HepG2 (cell line): ENCODE measurements around the gene CIROP. TPM values are rescaled to one million over a fixed set of nuclear protein-coding genes. Genes with fewer than 3 reads are reported as not detected.

ENCODE experiments used
- ARHGAP35 ChIP-seq: sonication (generic); formaldehyde crosslinking; IDR thresholded peaks from 2 replicates; pipeline ENCODE4 v1.9.0; 2022; ENCODE audit warnings: mild to moderate bottlenecking, inconsistent platforms, moderate library complexity, missing genetic modification reagents, borderline replicate concordance
- BORCS8-MEF2B ChIP-seq: sonication (generic); formaldehyde crosslinking; IDR thresholded peaks from 2 replicates; pipeline ENCODE4 v1.8.0; 2022; ENCODE audit warnings: mild to moderate bottlenecking, missing genetic modification reagents
- DRAP1 ChIP-seq: IDR thresholded peaks from 2 replicates; pipeline ENCODE4 v1.6.1; 2016; ENCODE audit warnings: missing genetic modification reagents, missing compliant biosample characterization
- IKZF5 ChIP-seq: IDR thresholded peaks from 2 replicates; pipeline ENCODE4 v1.6.1; 2018; ENCODE audit warnings: missing genetic modification reagents, mild to moderate bottlenecking, missing compliant biosample characterization
- KDM6A ChIP-seq: IDR thresholded peaks from 2 replicates; pipeline ENCODE4 v1.6.1; 2016; ENCODE audit warnings: low read depth
- MAF1 ChIP-seq: sonication (generic); formaldehyde crosslinking; IDR thresholded peaks from 2 replicates; pipeline ENCODE4 v1.5.0; 2020; ENCODE audit warnings: missing genetic modification reagents, borderline replicate concordance
- MXI1 ChIP-seq: IDR thresholded peaks from 3 replicates; pipeline ENCODE4 v1.6.1; 2012; ENCODE audit warnings: low read depth, low read length, inconsistent platforms, borderline replicate concordance
- NCOA2 ChIP-seq: sonication (generic); formaldehyde crosslinking; IDR thresholded peaks from 2 replicates; pipeline ENCODE4 v1.8.0; 2022; ENCODE audit warnings: inconsistent platforms
- SNAPC5 ChIP-seq: sonication (generic); formaldehyde crosslinking; IDR thresholded peaks from 2 replicates; pipeline ENCODE4 v1.8.1; 2023; ENCODE audit warnings: mild to moderate bottlenecking, missing genetic modification reagents, borderline replicate concordance
- SOX6 ChIP-seq, 2 experiments: fragments of 450-650 bp in 1 of 2; sonication (generic) in 1 of 2; formaldehyde crosslinking in 1 of 2; IDR thresholded peaks; 2 replicates each; pipeline versions ENCODE4 v1.4.0 to v1.6.1; 2017 to 2020; ENCODE audit warnings: antibody characterized with exemption in 1 of 2, mild to moderate bottlenecking in 1 of 2, missing genetic modification reagents in 1 of 2
- STAG1 ChIP-seq: sonication (generic); formaldehyde crosslinking; IDR thresholded peaks from 2 replicates; pipeline ENCODE4 v1.4.0; 2020; ENCODE audit warnings: missing genetic modification reagents
- TRIM22 ChIP-seq: fragments of 450-650 bp; IDR thresholded peaks from 2 replicates; pipeline ENCODE4 v1.6.1; 2017
- ZFP36L1 ChIP-seq: sonication (generic); formaldehyde crosslinking; IDR thresholded peaks from 2 replicates; pipeline ENCODE4 v1.8.0; 2022; ENCODE audit warnings: mild to moderate bottlenecking, missing genetic modification reagents, moderate library complexity
- ZNF12 ChIP-seq: sonication (generic); formaldehyde crosslinking; IDR thresholded peaks from 2 replicates; pipeline ENCODE4 v1.5.0; 2020; ENCODE audit warnings: missing genetic modification reagents
- ZNF17 ChIP-seq: sonication (generic); formaldehyde crosslinking; IDR thresholded peaks from 2 replicates; pipeline ENCODE4 v1.5.0; 2020; ENCODE audit warnings: mild to moderate bottlenecking, missing genetic modification reagents
- ZNF251 ChIP-seq: sonication (generic); formaldehyde crosslinking; IDR thresholded peaks from 2 replicates; pipeline ENCODE4 v1.9.0; 2021; ENCODE audit warnings: mild to moderate bottlenecking, missing genetic modification reagents
- ZNF3 ChIP-seq: IDR thresholded peaks from 2 replicates; pipeline ENCODE4 v1.7.0; 2017; ENCODE audit warnings: inconsistent platforms
- ZNF30 ChIP-seq: sonication (generic); formaldehyde crosslinking; IDR thresholded peaks from 2 replicates; pipeline ENCODE4 v1.5.0; 2020; ENCODE audit warnings: mild to moderate bottlenecking, missing genetic modification reagents
- ZNF326 ChIP-seq: sonication (generic); formaldehyde crosslinking; IDR thresholded peaks from 2 replicates; pipeline ENCODE4 v1.4.0; 2020; ENCODE audit warnings: missing genetic modification reagents, borderline replicate concordance
- ZNF496 ChIP-seq: sonication (generic); formaldehyde crosslinking; IDR thresholded peaks from 2 replicates; pipeline ENCODE4 v1.8.1; 2023; ENCODE audit warnings: mild to moderate bottlenecking, moderate library complexity, missing genetic modification reagents; ENCODE audit not compliant: insufficient replicate concordance
- ZNF557 ChIP-seq: sonication (generic); formaldehyde crosslinking; IDR thresholded peaks from 2 replicates; pipeline ENCODE4 v1.4.0; 2020; ENCODE audit warnings: missing genetic modification reagents
- ZNF790 ChIP-seq: sonication (generic); formaldehyde crosslinking; IDR thresholded peaks from 2 replicates; pipeline ENCODE4 v1.8.0; 2022; ENCODE audit warnings: missing genetic modification reagents, mild to moderate bottlenecking, borderline replicate concordance
- polyA plus RNA-seq, 8 experiments: library from polyadenylated mRNA; depleted of rRNA in 3 of 8; stranded (reverse) in 7 of 8; unstranded in 1 of 8; fragments of >200 nt; fragmentation: Illumina TruSeq in 4 of 8; extraction: Trizol in 4 of 8; gene quantifications; 2 replicates each; pipeline versions ENCODE4 v1.2.1 to v1.2.3, GENCODE V29; 2011 to 2016; ENCODE audit warnings: low read depth in 4 of 8, missing spikeins in 1 of 8, mixed read lengths in 1 of 8; ENCODE audit not compliant: insufficient read depth in 1 of 8
- total RNA-seq, 5 experiments: library from RNA; depleted of rRNA; stranded (reverse); fragments of >200 nt; fragmentation: Illumina TruSeq; extraction: Trizol; gene quantifications; 2 replicates each; pipeline ENCODE4 v1.2.3, GENCODE V29; 2016; ENCODE audit warnings: low read depth in 1 of 5
- TF ChIP-seq, protein P1 (sequence below): sonication (generic); formaldehyde crosslinking; IDR thresholded peaks from 2 replicates; pipeline ENCODE4 v1.4.0; 2020; ENCODE audit warnings: mild to moderate bottlenecking, missing genetic modification reagents
- TF ChIP-seq, protein P2 (sequence below): sonication (generic); formaldehyde crosslinking; IDR thresholded peaks from 2 replicates; pipeline ENCODE4 v1.4.0; 2020; ENCODE audit warnings: mild to moderate bottlenecking, missing genetic modification reagents, borderline replicate concordance

CIROP gene
- total and polyA plus RNA-seq, 2 of the 13 experiments (the other 11 are each of a cell fraction or from before 2014, with no cell fraction given), result 0.07 TPM; not detected in 1

DNA sequence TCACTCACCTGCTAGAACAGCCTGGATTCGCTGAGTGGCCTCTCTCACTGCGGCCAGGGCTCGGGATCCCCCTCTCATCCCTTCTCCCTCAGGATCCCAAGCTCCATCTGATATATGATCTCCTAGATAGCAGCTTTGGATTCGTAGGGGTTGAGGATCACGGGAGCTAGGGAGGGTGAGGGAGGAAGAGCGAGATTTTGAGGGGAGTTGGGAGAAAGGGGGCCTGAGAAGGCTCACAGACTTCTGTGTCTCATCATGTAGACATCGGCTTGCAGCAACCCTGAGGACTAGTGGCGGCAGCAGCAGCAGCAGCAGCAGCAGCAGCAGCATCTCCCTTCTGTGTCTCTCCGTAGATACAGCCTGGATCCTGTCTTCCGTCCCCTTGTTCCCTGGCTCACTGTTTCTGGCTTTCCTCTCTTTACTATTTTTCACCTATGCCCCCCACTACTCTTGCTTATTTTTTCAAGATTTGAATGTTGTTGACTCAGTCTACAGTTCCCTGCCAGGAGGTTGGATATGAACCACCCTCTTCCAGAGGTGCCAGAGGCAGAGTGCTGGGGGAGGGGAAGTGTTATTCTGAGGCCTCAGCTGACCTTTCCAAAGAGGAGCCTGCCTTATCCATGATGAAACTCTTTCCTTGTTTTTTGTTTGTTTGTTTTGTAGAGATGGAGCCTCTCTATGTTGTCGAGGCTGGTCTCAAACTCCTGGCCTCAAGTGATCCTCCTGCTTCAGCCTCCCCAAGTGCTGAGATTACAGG lies at the start of gene CIROP (continued):
- TF ChIP-seq SNAPC5 (CRISPR knock-in tag) (no peak), SOX6 (IDR thresholded peaks at IDR 0.05) (no peak), SOX6 (CRISPR knock-in tag; IDR thresholded peaks at IDR 0.05) (no peak; the same call in 1 of the 2 replicates), KDM6A (no peak), STAG1 (CRISPR knock-in tag) (no peak), ZFP36L1 (CRISPR knock-in tag) (no peak), ZNF790 (CRISPR knock-in tag) (no peak), MXI1 (no peak), ZNF251 (CRISPR knock-in tag) (no peak), ZNF557 (CRISPR knock-in tag) (0 out of 2 replicates have a peak, but pooled peaks have one; percentile 40), ARHGAP35 (CRISPR knock-in tag) (no peak), TRIM22 (no peak), ZNF12 (CRISPR knock-in tag) (no peak), IKZF5 (peak; percentile 44; the same call in 1 of the 2 replicates), NCOA2 (CRISPR knock-in tag) (no peak), BORCS8-MEF2B (CRISPR knock-in tag) (no peak), ZNF30 (CRISPR knock-in tag) (no peak), ZNF3 (no peak), ZNF326 (CRISPR knock-in tag) (no peak), DRAP1 (CRISPR knock-in tag) (no peak), ZNF17 (CRISPR knock-in tag) (no peak), MAF1 (CRISPR knock-in tag) (no peak), ZNF496 (CRISPR knock-in tag) (no peak)
- TF ChIP-seq, protein P1, sequence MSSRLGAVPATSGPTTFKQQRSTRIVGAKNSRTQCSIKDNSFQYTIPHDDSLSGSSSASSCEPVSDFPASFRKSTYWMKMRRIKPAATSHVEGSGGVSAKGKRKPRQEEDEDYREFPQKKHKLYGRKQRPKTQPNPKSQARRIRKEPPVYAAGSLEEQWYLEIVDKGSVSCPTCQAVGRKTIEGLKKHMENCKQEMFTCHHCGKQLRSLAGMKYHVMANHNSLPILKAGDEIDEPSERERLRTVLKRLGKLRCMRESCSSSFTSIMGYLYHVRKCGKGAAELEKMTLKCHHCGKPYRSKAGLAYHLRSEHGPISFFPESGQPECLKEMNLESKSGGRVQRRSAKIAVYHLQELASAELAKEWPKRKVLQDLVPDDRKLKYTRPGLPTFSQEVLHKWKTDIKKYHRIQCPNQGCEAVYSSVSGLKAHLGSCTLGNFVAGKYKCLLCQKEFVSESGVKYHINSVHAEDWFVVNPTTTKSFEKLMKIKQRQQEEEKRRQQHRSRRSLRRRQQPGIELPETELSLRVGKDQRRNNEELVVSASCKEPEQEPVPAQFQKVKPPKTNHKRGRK (CRISPR knock-in tag), result no peak
- TF ChIP-seq, protein P2, sequence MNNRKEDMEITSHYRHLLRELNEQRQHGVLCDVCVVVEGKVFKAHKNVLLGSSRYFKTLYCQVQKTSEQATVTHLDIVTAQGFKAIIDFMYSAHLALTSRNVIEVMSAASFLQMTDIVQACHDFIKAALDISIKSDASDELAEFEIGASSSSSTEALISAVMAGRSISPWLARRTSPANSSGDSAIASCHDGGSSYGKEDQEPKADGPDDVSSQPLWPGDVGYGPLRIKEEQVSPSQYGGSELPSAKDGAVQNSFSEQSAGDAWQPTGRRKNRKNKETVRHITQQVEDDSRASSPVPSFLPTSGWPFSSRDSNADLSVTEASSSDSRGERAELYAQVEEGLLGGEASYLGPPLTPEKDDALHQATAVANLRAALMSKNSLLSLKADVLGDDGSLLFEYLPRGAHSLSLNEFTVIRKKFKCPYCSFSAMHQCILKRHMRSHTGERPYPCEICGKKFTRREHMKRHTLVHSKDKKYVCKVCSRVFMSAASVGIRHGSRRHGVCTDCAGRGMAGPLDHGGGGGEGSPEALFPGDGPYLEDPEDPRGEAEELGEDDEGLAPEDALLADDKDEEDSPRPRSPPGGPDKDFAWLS (CRISPR knock-in tag), result no peak
